GM23248 (cell line): ENCODE results near the gene CBLN1. TPM values are rescaled to one million over a fixed set of nuclear protein-coding genes. Genes with fewer than 3 reads are reported as not detected.

Experiments
- DNase-seq: peaks from one replicate; pipeline ENCODE4 v3.0.0-alpha.2; 2015
- H2AFZ ChIP-seq: fragments of 200-600 bp; sonication (generic); 2 replicates; pipeline ENCODE4 v1.6.1; 2016; ENCODE audit warnings: antibody characterized with exemption
- H3F3A ChIP-seq: fragments of 200-600 bp; sonication (generic); 2 replicates; pipeline ENCODE4 v1.6.1; 2016; ENCODE audit warnings: mild to moderate bottlenecking, antibody characterized with exemption, mixed run types; ENCODE audit not compliant: insufficient read depth
- H3K27ac ChIP-seq: fragments of 200-600 bp; sonication (generic); 2 replicates; pipeline ENCODE4 v1.5.1; 2016; ENCODE audit warnings: mild to moderate bottlenecking
- H3K27me3 ChIP-seq: fragments of 200-600 bp; sonication (generic); replicated peaks from 2 replicates; pipeline ENCODE4 v1.6.1; 2016; ENCODE audit warnings: mild to moderate bottlenecking; ENCODE audit not compliant: insufficient read depth
- H3K36me3 ChIP-seq: fragments of 200-600 bp; sonication (generic); 2 replicates; pipeline ENCODE4 v1.6.1; 2016; ENCODE audit warnings: low read depth, mild to moderate bottlenecking
- H3K4me1 ChIP-seq: fragments of 200-600 bp; sonication (generic); 2 replicates; pipeline ENCODE4 v1.6.1; 2016; ENCODE audit warnings: mild to moderate bottlenecking; ENCODE audit not compliant: insufficient read depth
- H3K4me2 ChIP-seq: fragments of 200-600 bp; sonication (generic); one replicate; pipeline ENCODE4 v1.6.1; 2016; ENCODE audit warnings: mild to moderate bottlenecking; ENCODE audit not compliant: unreplicated experiment
- H3K4me3 ChIP-seq: fragments of 200-600 bp; sonication (generic); 2 replicates; pipeline ENCODE4 v1.5.1; 2016; ENCODE audit warnings: mild to moderate bottlenecking
- H3K79me2 ChIP-seq: fragments of 200-600 bp; sonication (generic); 2 replicates; pipeline ENCODE4 v1.6.1; 2016; ENCODE audit warnings: mild to moderate bottlenecking; ENCODE audit not compliant: insufficient read depth
- H3K9ac ChIP-seq: fragments of 200-600 bp; sonication (generic); 2 replicates; pipeline ENCODE4 v1.6.1; 2016; ENCODE audit warnings: mild to moderate bottlenecking
- H3K9me2 ChIP-seq: fragments of 200-600 bp; sonication (generic); 2 replicates; pipeline ENCODE4 v1.6.1; 2016; ENCODE audit warnings: mixed run types, mild to moderate bottlenecking, moderate library complexity; ENCODE audit not compliant: insufficient read depth
- H3K9me3 ChIP-seq: fragments of 200-600 bp; sonication (generic); one replicate; pipeline ENCODE4 v1.6.1; 2017; ENCODE audit warnings: low read depth
- H4K20me1 ChIP-seq: fragments of 200-600 bp; sonication (generic); 2 replicates; pipeline ENCODE4 v1.6.0; 2016; ENCODE audit not compliant: insufficient read depth
- EZH2 ChIP-seq: fragments of 200-600 bp; sonication (generic); IDR thresholded peaks from 2 replicates; pipeline ENCODE4 v1.6.1; 2018; ENCODE audit warnings: antibody characterized with exemption, mild to moderate bottlenecking; ENCODE audit not compliant: insufficient read depth, poor library complexity, severe bottlenecking
- EZH2phosphoT487 ChIP-seq: fragments of 200-600 bp; sonication (generic); IDR thresholded peaks from 2 replicates; pipeline ENCODE4 v1.6.1; 2018; ENCODE audit warnings: antibody characterized with exemption, moderate library complexity, mild to moderate bottlenecking, low read depth; ENCODE audit not compliant: insufficient read depth
- WGBS, 2 experiments: methylation state at CpG; one replicate each; pipeline ENCODE4 v1.1.6; 2015 to 2017; ENCODE audit warnings: low lambda C conversion rate in 2 of 2, low coverage in 1 of 2; ENCODE audit errors: missing lambda C conversion rate in 2 of 2; 5-methylcytosine and 5-hydroxymethylcytosine counted together
- in situ Hi-C: fragments of 300-500 bp; cut with MboI; formaldehyde crosslinking; loops from 2 replicates; pipeline ENCODE4 v1.15.0; 2020
- polyA plus RNA-seq: library from polyadenylated mRNA; unstranded; fragments of >200 nt; fragmentation: Nextera tagmentation; extraction: Ambion mirVana; gene quantifications from 2 replicates; pipeline ENCODE4 v1.2.1, GENCODE V29; 2016
- total RNA-seq: library from RNA; depleted of rRNA; stranded (reverse); fragments of >200 nt; shearing (Covaris generic); gene quantifications from 2 replicates; pipeline ENCODE4 v1.2.3, GENCODE V29; 2014

Gene CBLN1
- total and polyA plus RNA-seq, 2 experiments from 2014 or later, result not detected

DNA sequence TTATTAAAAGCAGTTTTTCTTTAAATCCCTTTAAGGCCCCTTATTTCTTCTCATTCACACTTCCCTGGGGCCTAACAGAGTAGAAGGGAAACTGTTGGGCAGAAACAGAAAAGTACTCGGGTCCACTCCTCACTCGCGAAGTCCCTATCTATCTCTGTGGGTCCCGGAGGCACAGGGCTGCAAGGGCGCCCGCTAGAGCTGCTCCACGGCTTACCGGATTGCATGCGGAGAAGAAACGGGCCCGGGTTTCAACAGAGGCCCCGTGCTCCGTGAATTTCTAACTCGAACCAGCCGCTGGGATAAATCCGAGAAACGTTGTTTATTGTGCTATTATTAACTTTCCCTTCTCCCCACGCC, 4.3 kb downstream of the CBLN1 start:
- Histone ChIP-seq H3K79me2 (no peaks in the 10 kb centered on the region), H3K9me2 (no peaks in the 10 kb centered on the region), H3K4me2 (no peak overlapping the region), H3K4me3 (no peak overlapping the region), H3K9me3 (no peaks in the 10 kb centered on the region), H4K20me1 (no peaks in the 10 kb centered on the region), H3K4me1 (no peaks in the 10 kb centered on the region), H3F3A (no peaks in the 10 kb centered on the region), H3K27me3 (peaks cover 77% of the 10 kb centered on the region), H3K27ac (no peak overlapping the region), H2AFZ (no peak overlapping the region), H3K9ac (no peak overlapping the region), H3K36me3 (no peaks in the 10 kb centered on the region)
- TF ChIP-seq EZH2phosphoT487 (no peak), EZH2 (no peak)
- DNase-seq, result no peak
- WGBS, 2 experiments, result 3 to 6% methylated on average over 18 of the region's 18 CpGs
- in situ Hi-C loops, result no loop called here

DNA sequence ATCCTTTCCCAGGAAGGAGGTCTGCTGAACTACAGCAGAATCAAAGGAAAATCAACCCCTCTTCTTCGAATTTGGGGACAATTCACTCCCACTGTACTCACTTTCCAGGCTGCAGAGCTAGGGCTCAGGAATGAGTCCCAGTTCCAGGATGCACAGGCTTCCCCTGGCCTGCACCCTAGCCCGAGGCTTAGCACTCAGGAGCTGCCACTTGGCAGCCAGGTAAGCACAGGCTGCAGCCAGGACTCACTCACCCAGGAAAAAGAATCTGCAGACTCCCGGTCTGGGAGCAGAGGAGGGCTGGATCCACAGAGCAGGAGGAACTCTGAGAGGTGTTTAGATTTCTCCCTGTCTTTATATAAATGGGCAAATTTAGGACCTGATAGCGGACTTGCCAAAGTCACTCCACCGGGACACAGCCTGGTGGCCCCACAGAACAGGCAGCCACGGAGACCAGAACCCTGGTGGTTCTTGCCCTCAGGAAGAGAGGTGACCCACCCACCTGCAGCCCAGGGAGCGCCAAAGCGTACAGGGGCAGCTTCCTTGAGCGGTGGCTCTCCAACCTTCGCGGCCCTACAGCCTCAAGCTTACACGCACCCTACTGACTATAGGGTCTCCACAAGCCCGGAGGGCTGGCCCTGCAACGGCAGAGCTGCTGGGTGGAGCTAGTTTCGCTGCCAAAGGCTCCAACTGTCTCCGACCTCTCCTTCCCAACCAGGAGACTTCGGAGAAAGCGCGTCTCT, 4.8 kb downstream of the CBLN1 start:
- H3K9ac ChIP-seq, result no peak overlapping the region
- H3K9me3 ChIP-seq, result no peaks in the 10 kb centered on the region
- 4 to 7% methylated on average over 19 of the region's 19 CpGs for WGBS, 2 experiments
- H3F3A ChIP-seq, result no peaks in the 10 kb centered on the region
- no peak overlapping the region for H3K27ac ChIP-seq
- no peaks in the 10 kb centered on the region for H3K9me2 ChIP-seq
- H3K4me3 ChIP-seq, result no peak overlapping the region
- TF ChIP-seq EZH2phosphoT487 (no peak), EZH2 (no peak)
- no peaks in the 10 kb centered on the region for H3K4me1 ChIP-seq
- peaks cover 76% of the 10 kb centered on the region for H3K27me3 ChIP-seq
- H3K4me2 ChIP-seq, result no peak overlapping the region
- no peaks in the 10 kb centered on the region for H3K36me3 ChIP-seq
- H2AFZ ChIP-seq, result no peak overlapping the region
- in situ Hi-C loops, result no loop called here
- no peak for DNase-seq
- no peaks in the 10 kb centered on the region for H4K20me1 ChIP-seq
- H3K79me2 ChIP-seq, result no peaks in the 10 kb centered on the region

DNA sequence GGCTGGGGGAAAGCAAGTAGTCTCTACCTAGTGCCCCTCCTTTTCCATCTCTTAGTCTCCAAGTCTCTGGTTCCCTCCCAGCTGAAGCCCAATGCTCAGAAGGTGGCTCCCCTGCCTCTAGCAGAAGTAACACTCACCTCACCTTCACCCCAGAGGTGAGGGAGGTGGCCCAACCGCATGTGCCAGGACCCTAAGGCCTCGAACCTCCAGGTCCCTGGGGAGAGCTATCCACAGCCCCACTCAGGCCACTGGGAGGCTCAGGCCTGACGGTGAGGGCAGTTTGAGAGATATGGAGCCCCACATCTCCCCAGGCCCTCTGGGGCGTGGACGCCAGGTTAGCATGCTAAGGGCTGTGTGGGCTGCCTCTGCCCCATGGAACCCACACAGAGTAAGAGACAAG, 5.8 kb downstream of the CBLN1 start:
- Histone ChIP-seq H2AFZ (no peak overlapping the region), H3F3A (no peaks in the 10 kb centered on the region), H3K4me2 (no peak overlapping the region), H4K20me1 (no peaks in the 10 kb centered on the region), H3K9ac (no peak overlapping the region), H3K36me3 (no peaks in the 10 kb centered on the region), H3K4me3 (no peak overlapping the region), H3K27ac (no peak overlapping the region), H3K9me3 (no peaks in the 10 kb centered on the region), H3K27me3 (peaks cover 73% of the 10 kb centered on the region), H3K9me2 (no peaks in the 10 kb centered on the region), H3K4me1 (no peaks in the 10 kb centered on the region), H3K79me2 (no peaks in the 10 kb centered on the region)
- TF ChIP-seq EZH2 (no peak), EZH2phosphoT487 (no peak)
- in situ Hi-C loops, result no loop called here
- WGBS, 2 experiments, result 8 to 14% methylated on average over 5 of the region's 5 CpGs
- no peak for DNase-seq

DNA sequence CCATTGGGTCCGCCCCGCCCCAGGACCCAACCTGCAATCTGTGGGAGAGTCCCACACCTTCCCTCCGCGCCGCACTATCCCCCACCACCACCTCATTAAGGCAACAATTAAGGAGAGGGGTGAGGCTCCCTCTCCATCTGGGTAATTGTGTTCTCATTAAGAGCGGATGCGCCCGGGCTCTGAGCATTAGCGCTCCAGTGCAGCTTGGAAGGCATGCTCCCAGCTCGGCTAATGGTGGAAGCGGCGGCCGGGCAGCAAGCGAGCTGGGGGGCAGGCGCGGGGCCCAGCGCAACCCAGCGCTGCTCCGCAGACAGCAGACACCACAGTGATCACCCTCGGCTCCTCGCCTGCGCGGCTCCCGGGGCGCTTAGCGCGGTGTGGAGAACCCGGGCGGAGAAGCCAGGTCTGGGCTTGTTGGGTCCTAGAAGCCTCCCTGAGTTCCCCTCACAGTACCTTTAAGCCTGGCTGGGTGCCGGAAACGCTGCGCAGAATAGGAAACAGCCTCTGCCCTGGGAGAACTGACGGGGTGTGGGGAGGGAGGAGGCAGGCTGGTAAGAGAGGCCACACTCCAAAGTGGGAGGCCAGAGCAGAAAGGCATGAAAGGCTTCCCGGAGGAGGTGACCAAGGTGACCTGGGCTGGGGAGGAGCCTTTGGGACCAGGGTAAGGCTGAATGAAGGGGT, 6.4 kb downstream of the CBLN1 start:
- H3K36me3 ChIP-seq, result no peaks in the 10 kb centered on the region
- H3K9me2 ChIP-seq, result no peaks in the 10 kb centered on the region
- H3K9ac ChIP-seq, result no peak overlapping the region
- 3 to 4% methylated on average over 30 to 34 of the region's 34 CpGs for WGBS, 2 experiments
- H3K27me3 ChIP-seq, result peaks cover 66% of the 10 kb centered on the region
- H3K27ac ChIP-seq, result no peak overlapping the region
- no peaks in the 10 kb centered on the region for H3F3A ChIP-seq
- H3K9me3 ChIP-seq, result no peaks in the 10 kb centered on the region
- H2AFZ ChIP-seq, result no peak overlapping the region
- TF ChIP-seq EZH2 (no peak), EZH2phosphoT487 (no peak)
- in situ Hi-C loops, result no loop called here
- H3K4me2 ChIP-seq, result no peak overlapping the region
- H3K79me2 ChIP-seq, result no peaks in the 10 kb centered on the region
- H4K20me1 ChIP-seq, result no peaks in the 10 kb centered on the region
- no peaks in the 10 kb centered on the region for H3K4me1 ChIP-seq
- DNase-seq, result no peak
- no peak overlapping the region for H3K4me3 ChIP-seq
